HEK293 (cell line): ENCODE results near the gene IZUMO4.

Experiments used
- CTCF ChIA-PET: fragments of 350-600 bp; formaldehyde crosslinking; extraction: SDS; loops from one replicate; lab custom pipeline; 2021; ENCODE audit warnings: antibody characterized with exemption; lab: Yijun Ruan, JAX
- POLR2A ChIA-PET: fragments of 300-600 bp; formaldehyde crosslinking; extraction: SDS; loops from one replicate; lab custom pipeline; 2020; ENCODE audit warnings: antibody characterized with exemption, inconsistent platforms; lab: Yijun Ruan, JAX
- H3K27ac ChIP-seq: fragments of 200-500 bp; sonication (Bioruptor generic); 2 replicates; pipeline ENCODE4 v1.5.1; 2014; ENCODE audit warnings: low read depth, low read length, control low read depth, inconsistent platforms; ENCODE audit errors: extremely low read depth
- H3K36me3 ChIP-seq, 2 experiments: fragments of 200-500 bp in 1 of 2; sonication (Bioruptor generic) in 1 of 2; 1 replicate in 1 of 2; 2 replicates in 1 of 2; pipeline ENCODE4 v1.5.1; 2014 to 2017; ENCODE audit warnings: inconsistent platforms in 2 of 2, low read length in 2 of 2; ENCODE audit not compliant: control insufficient read depth in 2 of 2, insufficient read depth in 1 of 2
- H3K4me1 ChIP-seq: fragments of 200-500 bp; sonication (Bioruptor generic); 2 replicates; pipeline ENCODE4 v1.5.1; 2014; ENCODE audit warnings: mild to moderate bottlenecking, low read length, inconsistent platforms; ENCODE audit not compliant: control insufficient read depth, insufficient read depth
- H3K4me3 ChIP-seq: 2 replicates; pipeline ENCODE4 v1.5.1; 2011; ENCODE audit warnings: low read depth, mild to moderate bottlenecking, control low read depth, low read length, moderate library complexity
- H3K9me3 ChIP-seq: fragments of 200-500 bp; sonication (Bioruptor generic); 2 replicates; pipeline ENCODE4 v1.5.1; 2014; ENCODE audit warnings: low read depth, low read length, inconsistent platforms; ENCODE audit not compliant: control insufficient read depth, insufficient read depth
- EGR2 ChIP-seq: fragments of 450-650 bp; formaldehyde crosslinking; IDR thresholded peaks from 2 replicates; pipeline ENCODE4 v1.5.1; 2016; ENCODE audit warnings: low read depth, missing biosample characterization, missing genetic modification characterization
- GLI4 ChIP-seq: fragments of 450-650 bp; formaldehyde crosslinking; IDR thresholded peaks from 2 replicates; pipeline ENCODE4 v1.5.1; 2016; ENCODE audit warnings: missing biosample characterization, missing genetic modification characterization
- KLF1 ChIP-seq: fragments of 450-650 bp; formaldehyde crosslinking; IDR thresholded peaks from 2 replicates; pipeline ENCODE4 v1.5.1; 2016; ENCODE audit warnings: missing biosample characterization, missing genetic modification characterization
- PRDM1 ChIP-seq: fragments of 450-650 bp; formaldehyde crosslinking; IDR thresholded peaks from 2 replicates; pipeline ENCODE4; 2016; ENCODE audit warnings: missing biosample characterization, missing genetic modification characterization
- YY1 ChIP-seq: fragments of 450-650 bp; formaldehyde crosslinking; IDR thresholded peaks from 2 replicates; pipeline ENCODE4 v1.5.1; 2018; ENCODE audit warnings: missing biosample characterization, missing genetic modification characterization
- ZBTB44 ChIP-seq: fragments of 450-650 bp; IDR thresholded peaks from 2 replicates; pipeline ENCODE4 v1.5.1; 2018; ENCODE audit warnings: missing biosample characterization, mild to moderate bottlenecking, missing genetic modification characterization
- ZNF10 ChIP-seq: fragments of 450-650 bp; formaldehyde crosslinking; IDR thresholded peaks from 2 replicates; pipeline ENCODE4 v1.5.1; 2017; ENCODE audit warnings: missing biosample characterization, missing genetic modification characterization
- ZNF121 ChIP-seq: fragments of 450-650 bp; formaldehyde crosslinking; IDR thresholded peaks from 2 replicates; pipeline ENCODE4 v1.5.1; 2016; ENCODE audit warnings: missing biosample characterization, missing genetic modification characterization
- ZNF18 ChIP-seq: fragments of 450-650 bp; formaldehyde crosslinking; IDR thresholded peaks from 2 replicates; pipeline ENCODE4 v1.5.1; 2016; ENCODE audit warnings: missing biosample characterization, missing genetic modification characterization
- ZNF221 ChIP-seq: fragments of 450-650 bp; formaldehyde crosslinking; IDR thresholded peaks from 2 replicates; pipeline ENCODE4 v1.5.1; 2017; ENCODE audit warnings: missing biosample characterization, missing genetic modification characterization, borderline replicate concordance
- ZNF324 ChIP-seq: fragments of 450-650 bp; formaldehyde crosslinking; IDR thresholded peaks from 2 replicates; pipeline ENCODE4 v1.5.1; 2016; ENCODE audit warnings: missing biosample characterization, missing genetic modification characterization
- ZNF354C ChIP-seq: fragments of 450-650 bp; formaldehyde crosslinking; IDR thresholded peaks from 2 replicates; pipeline ENCODE4 v1.5.1; 2016; ENCODE audit warnings: missing biosample characterization, missing genetic modification characterization, low read depth, borderline replicate concordance
- ZNF426 ChIP-seq: fragments of 450-650 bp; formaldehyde crosslinking; IDR thresholded peaks from 2 replicates; pipeline ENCODE4 v1.5.1; 2017; ENCODE audit warnings: missing biosample characterization, missing genetic modification characterization, mild to moderate bottlenecking, inconsistent platforms, moderate library complexity
- ZNF501 ChIP-seq: fragments of 450-650 bp; formaldehyde crosslinking; IDR thresholded peaks from 2 replicates; pipeline ENCODE4 v1.5.1; 2016; ENCODE audit warnings: missing biosample characterization, missing genetic modification characterization
- ZNF549 ChIP-seq: fragments of 450-650 bp; IDR thresholded peaks from 2 replicates; pipeline ENCODE4 v1.5.1; 2018; ENCODE audit warnings: missing biosample characterization, missing genetic modification characterization, mild to moderate bottlenecking, inconsistent platforms, moderate library complexity
- ZNF645 ChIP-seq: fragments of 450-650 bp; formaldehyde crosslinking; IDR thresholded peaks from 2 replicates; pipeline ENCODE4; 2016; ENCODE audit warnings: missing biosample characterization, missing genetic modification characterization
- ZNF677 ChIP-seq: fragments of 450-650 bp; IDR thresholded peaks from 2 replicates; pipeline ENCODE4 v1.5.0; 2018; ENCODE audit warnings: missing biosample characterization, mild to moderate bottlenecking, missing genetic modification characterization, moderate library complexity
- ZSCAN16 ChIP-seq: fragments of 450-650 bp; formaldehyde crosslinking; IDR thresholded peaks from 2 replicates; pipeline ENCODE4 v1.5.1; 2016; ENCODE audit warnings: missing biosample characterization, missing genetic modification characterization
- TF ChIP-seq, protein P1 (sequence below): fragments of 450-650 bp; formaldehyde crosslinking; IDR thresholded peaks from 2 replicates; pipeline ENCODE4 v1.5.1; 2016; ENCODE audit warnings: missing biosample characterization, missing genetic modification characterization
- TF ChIP-seq, protein P2 (sequence below): fragments of 450-650 bp; formaldehyde crosslinking; IDR thresholded peaks from 2 replicates; pipeline ENCODE4 v1.5.1; 2016; ENCODE audit warnings: missing biosample characterization, missing genetic modification characterization
- TF ChIP-seq, protein P3 (sequence below): fragments of 450-650 bp; formaldehyde crosslinking; IDR thresholded peaks from 2 replicates; pipeline ENCODE4 v1.5.1; 2016; ENCODE audit warnings: missing biosample characterization, missing genetic modification characterization

Gene IZUMO4

GRCh38 chr19:2140138-2140569 lies 43.4 kb downstream of the IZUMO4 start:
- H3K4me1 ChIP-seq, result no peaks in the 10 kb centered on the region
- H3K9me3 ChIP-seq, result no peaks in the 10 kb centered on the region
- H3K27ac ChIP-seq, result no peak overlapping the region
- TF ChIP-seq ZNF426 (tag by site-specific recombination) (no peak), ZNF121 (tag by site-specific recombination) (peak; percentile 41; the same call in 1 of the 2 replicates), ZNF18 (tag by site-specific recombination) (no peak), KLF1 (peak; percentile 61; the same call in 1 of the 2 replicates), YY1 (tag by site-specific recombination) (no peak)
- TF ChIP-seq, all 188 proteins: peak for 2
- H3K4me3 ChIP-seq, result no peak overlapping the region
- ChIA-PET CTCF (no interaction called here), POLR2A (interaction anchor here (0.6 kb wide), 1 partner anchor 919 kb away, joined by 3 read pairs; no protein-coding TSS in a partner anchor)
- H3K36me3 ChIP-seq, result peaks cover 19 to 68% of the 10 kb centered on the region in 2 experiments; a peak in 2 of 3 replicates

- no peak overlapping the region for H3K4me3 ChIP-seq
- ChIA-PET CTCF (no interaction called here), POLR2A (interaction anchor here (0.7 kb wide), 1 partner anchor 87 kb away, joined by 3 read pairs; no protein-coding TSS in a partner anchor)
- H3K36me3 ChIP-seq, result peaks cover 16 to 64% of the 10 kb centered on the region in 2 experiments; a peak in 2 of 3 replicates
- TF ChIP-seq ZNF121 (tag by site-specific recombination) (peak; percentile 88), GLI4 (tag by site-specific recombination) (no peak)
- H3K4me1 ChIP-seq, result no peaks in the 10 kb centered on the region
- no peak overlapping the region for H3K27ac ChIP-seq
- H3K9me3 ChIP-seq, result no peaks in the 10 kb centered on the region
Observed at GRCh38 chr19:2142173-2142829, 45.6 kb downstream of the IZUMO4 start.

DNA sequence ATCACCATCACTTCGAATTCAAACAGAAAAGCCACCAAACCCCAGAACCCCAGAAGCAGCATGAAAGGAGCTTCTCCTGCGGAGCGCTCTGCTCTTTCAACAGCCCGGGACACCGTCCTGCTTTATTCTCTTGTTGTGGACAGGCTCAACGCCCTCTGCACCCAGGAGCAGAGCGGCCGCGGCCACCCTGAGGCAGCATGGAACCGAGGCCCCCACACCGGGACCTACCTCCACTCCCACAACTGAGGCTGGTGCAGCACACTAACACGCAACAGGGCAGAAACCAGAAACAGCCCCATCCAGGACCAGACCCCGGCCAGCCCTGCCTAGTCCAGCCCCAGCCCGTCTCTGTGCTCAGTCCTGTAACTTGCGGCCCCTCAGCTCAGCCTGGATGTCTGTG lies 47.5 kb downstream of the IZUMO4 start:
- H3K4me3 ChIP-seq, result no peak overlapping the region
- ChIA-PET POLR2A (interaction anchor here (0.8 to 1.2 kb wide), 3 partner anchors 15 to 110 kb away, joined by 3 read pairs; no protein-coding TSS in a partner anchor), CTCF (interaction anchor here (0.5 kb wide), 1 partner anchor 124 kb away, joined by 3 read pairs; no protein-coding TSS in a partner anchor)
- H3K9me3 ChIP-seq, result no peaks in the 10 kb centered on the region
- peaks cover 6% of the 10 kb centered on the region for H3K4me1 ChIP-seq
- no peak overlapping the region for H3K27ac ChIP-seq
- peaks cover 12 to 54% of the 10 kb centered on the region in 2 experiments; a peak in 2 of 3 replicates for H3K36me3 ChIP-seq
- TF ChIP-seq ZNF645 (no peak), ZNF677 (tag by site-specific recombination) (no peak), ZNF354C (tag by site-specific recombination) (no peak), EGR2 (tag by site-specific recombination) (no peak), ZNF501 (tag by site-specific recombination) (no peak), ZNF324 (no peak), ZNF549 (tag by site-specific recombination) (no peak), ZSCAN16 (tag by site-specific recombination) (no peak), PRDM1 (tag by site-specific recombination) (no peak), ZNF221 (no peak), ZNF10 (tag by site-specific recombination) (no peak), ZBTB44 (tag by site-specific recombination) (no peak)
- TF ChIP-seq, protein P1, sequence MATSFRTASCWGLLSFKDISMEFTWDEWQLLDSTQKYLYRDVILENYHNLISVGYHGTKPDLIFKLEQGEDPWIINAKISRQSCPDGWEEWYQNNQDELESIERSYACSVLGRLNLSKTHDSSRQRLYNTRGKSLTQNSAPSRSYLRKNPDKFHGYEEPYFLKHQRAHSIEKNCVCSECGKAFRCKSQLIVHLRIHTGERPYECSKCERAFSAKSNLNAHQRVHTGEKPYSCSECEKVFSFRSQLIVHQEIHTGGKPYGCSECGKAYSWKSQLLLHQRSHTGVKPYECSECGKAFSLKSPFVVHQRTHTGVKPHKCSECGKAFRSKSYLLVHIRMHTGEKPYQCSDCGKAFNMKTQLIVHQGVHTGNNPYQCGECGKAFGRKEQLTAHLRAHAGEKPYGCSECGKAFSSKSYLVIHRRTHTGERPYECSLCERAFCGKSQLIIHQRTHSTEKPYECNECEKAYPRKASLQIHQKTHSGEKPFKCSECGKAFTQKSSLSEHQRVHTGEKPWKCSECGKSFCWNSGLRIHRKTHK (tag by site-specific recombination), result no peak
- TF ChIP-seq, protein P2, sequence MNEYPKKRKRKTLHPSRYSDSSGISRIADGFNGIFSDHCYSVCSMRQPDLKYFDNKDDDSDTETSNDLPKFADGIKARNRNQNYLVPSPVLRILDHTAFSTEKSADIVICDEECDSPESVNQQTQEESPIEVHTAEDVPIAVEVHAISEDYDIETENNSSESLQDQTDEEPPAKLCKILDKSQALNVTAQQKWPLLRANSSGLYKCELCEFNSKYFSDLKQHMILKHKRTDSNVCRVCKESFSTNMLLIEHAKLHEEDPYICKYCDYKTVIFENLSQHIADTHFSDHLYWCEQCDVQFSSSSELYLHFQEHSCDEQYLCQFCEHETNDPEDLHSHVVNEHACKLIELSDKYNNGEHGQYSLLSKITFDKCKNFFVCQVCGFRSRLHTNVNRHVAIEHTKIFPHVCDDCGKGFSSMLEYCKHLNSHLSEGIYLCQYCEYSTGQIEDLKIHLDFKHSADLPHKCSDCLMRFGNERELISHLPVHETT (tag by site-specific recombination), result no peak
- TF ChIP-seq, protein P3, sequence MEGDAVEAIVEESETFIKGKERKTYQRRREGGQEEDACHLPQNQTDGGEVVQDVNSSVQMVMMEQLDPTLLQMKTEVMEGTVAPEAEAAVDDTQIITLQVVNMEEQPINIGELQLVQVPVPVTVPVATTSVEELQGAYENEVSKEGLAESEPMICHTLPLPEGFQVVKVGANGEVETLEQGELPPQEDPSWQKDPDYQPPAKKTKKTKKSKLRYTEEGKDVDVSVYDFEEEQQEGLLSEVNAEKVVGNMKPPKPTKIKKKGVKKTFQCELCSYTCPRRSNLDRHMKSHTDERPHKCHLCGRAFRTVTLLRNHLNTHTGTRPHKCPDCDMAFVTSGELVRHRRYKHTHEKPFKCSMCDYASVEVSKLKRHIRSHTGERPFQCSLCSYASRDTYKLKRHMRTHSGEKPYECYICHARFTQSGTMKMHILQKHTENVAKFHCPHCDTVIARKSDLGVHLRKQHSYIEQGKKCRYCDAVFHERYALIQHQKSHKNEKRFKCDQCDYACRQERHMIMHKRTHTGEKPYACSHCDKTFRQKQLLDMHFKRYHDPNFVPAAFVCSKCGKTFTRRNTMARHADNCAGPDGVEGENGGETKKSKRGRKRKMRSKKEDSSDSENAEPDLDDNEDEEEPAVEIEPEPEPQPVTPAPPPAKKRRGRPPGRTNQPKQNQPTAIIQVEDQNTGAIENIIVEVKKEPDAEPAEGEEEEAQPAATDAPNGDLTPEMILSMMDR (tag by site-specific recombination), result no peak
